Measurements from ENCODE around the gene RXRA. TPM values are rescaled to one million over a fixed set of nuclear protein-coding genes. Genes with fewer than 3 reads are reported as not detected.
"Not testable (repeated sequence)": the region's sequence is repeated elsewhere in the genome, so short reads cannot be mapped to it uniquely, and the experiment has no call there.

The RXRA gene
- total RNA-seq, 2 donors from 2014 or later: 34.5 to 50.8 TPM

DNA sequence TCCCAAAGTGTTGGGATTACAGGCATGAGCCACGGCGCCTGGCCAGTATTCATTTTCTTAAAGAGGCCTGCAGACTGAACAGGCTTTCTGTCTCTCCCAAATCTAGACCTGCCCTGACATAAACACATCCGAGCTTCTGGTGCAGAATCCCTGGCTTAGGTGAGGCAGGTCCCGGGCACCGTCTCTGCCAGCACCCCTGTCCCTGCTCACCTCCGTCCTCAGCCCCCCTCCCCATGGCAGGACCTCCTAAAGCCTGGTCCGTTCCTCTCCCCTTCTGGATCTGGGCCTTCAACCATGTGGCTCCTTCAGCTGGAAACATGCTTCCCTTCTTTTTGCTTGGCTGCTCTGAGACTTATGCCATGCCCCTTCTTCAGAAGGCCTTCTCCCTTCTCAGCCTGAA lies 22.7 kb upstream of the RXRA start:
- Histone ChIP-seq H3K4me1 (no peaks in the 10 kb centered on the region), H3K4me3 (no peak overlapping the region), H3K36me3 (no peaks in the 10 kb centered on the region), H3K27ac (no peak overlapping the region), H3K9me3 (no peaks in the 10 kb centered on the region), H3K27me3 (no peaks in the 10 kb centered on the region)
- DNase-seq (ENCODE audit: low spot score): no peak
- no peak for TF ChIP-seq CTCF (IDR thresholded peaks at IDR 0.05)

GRCh38 chr9:134304261-134304660 lies 22.0 kb upstream of the RXRA start:
- Histone ChIP-seq H3K27ac (no peak overlapping the region), H3K36me3 (no peaks in the 10 kb centered on the region), H3K9me3 (no peaks in the 10 kb centered on the region), H3K27me3 (no peaks in the 10 kb centered on the region), H3K4me3 (no peak overlapping the region), H3K4me1 (no peaks in the 10 kb centered on the region)
- TF ChIP-seq CTCF (IDR thresholded peaks at IDR 0.05): no peak
- DNase-seq (ENCODE audit: low spot score): no peak

DNA sequence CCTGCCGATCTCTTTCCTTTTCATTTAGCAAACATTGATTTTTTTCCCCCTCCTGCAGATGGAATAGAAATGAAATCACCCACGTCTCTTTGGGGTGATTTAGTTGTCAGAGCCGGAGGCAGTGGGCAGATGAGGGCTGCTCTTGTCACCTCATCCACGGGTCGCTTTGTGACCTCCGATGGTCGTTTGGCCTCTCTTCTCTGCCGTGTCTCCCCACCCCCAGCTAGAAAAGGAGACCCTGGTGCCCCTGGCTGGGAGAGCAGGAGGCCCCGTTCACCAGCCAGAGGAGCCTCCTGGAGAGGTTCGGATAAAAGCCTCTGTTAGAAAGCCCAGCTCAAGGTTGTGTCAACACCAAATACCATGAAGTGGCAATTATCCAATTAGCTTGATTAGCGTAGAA lies 21.6 kb upstream of the RXRA start:
- no peaks in the 10 kb centered on the region for H3K4me1 ChIP-seq
- no peaks in the 10 kb centered on the region for H3K9me3 ChIP-seq
- H3K4me3 ChIP-seq: no peak overlapping the region
- H3K36me3 ChIP-seq: no peaks in the 10 kb centered on the region
- no peak overlapping the region for H3K27ac ChIP-seq
- no peak for TF ChIP-seq CTCF (IDR thresholded peaks at IDR 0.05)
- H3K27me3 ChIP-seq: no peaks in the 10 kb centered on the region
- no peak for DNase-seq (ENCODE audit: low spot score)

GRCh38 chr9:134305533-134305932 lies 20.7 kb upstream of the RXRA start:
- no peak for DNase-seq (ENCODE audit: low spot score)
- H3K27me3 ChIP-seq: no peaks in the 10 kb centered on the region
- no peaks in the 10 kb centered on the region for H3K9me3 ChIP-seq
- H3K36me3 ChIP-seq: no peaks in the 10 kb centered on the region
- TF ChIP-seq CTCF (IDR thresholded peaks at IDR 0.05): no peak
- H3K4me1 ChIP-seq: no peaks in the 10 kb centered on the region
- H3K27ac ChIP-seq: no peak overlapping the region
- H3K4me3 ChIP-seq: no peak overlapping the region

DNA sequence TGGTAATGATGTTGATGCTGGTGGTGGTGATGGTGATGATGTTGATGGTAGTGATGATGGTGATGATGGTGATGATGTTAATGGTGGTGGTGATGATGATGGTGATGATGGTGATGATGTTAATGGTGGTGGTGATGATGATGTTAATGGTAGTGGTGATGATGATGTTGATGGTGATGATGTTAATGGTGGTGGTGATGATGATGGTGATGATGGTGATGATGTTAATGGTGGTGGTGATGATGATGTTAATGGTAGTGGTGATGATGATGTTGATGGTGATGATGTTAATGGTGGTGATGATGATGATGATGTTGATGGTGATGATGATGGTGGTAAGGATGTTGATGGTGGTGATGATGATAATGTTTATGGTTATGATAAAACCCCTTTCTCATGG lies 20.2 kb upstream of the RXRA start:
- H3K4me3 ChIP-seq; H3K27ac ChIP-seq; H3K36me3 ChIP-seq; DNase-seq (ENCODE audit: low spot score); H3K27me3 ChIP-seq; H3K9me3 ChIP-seq; H3K4me1 ChIP-seq: not testable (repeated sequence)

DNA sequence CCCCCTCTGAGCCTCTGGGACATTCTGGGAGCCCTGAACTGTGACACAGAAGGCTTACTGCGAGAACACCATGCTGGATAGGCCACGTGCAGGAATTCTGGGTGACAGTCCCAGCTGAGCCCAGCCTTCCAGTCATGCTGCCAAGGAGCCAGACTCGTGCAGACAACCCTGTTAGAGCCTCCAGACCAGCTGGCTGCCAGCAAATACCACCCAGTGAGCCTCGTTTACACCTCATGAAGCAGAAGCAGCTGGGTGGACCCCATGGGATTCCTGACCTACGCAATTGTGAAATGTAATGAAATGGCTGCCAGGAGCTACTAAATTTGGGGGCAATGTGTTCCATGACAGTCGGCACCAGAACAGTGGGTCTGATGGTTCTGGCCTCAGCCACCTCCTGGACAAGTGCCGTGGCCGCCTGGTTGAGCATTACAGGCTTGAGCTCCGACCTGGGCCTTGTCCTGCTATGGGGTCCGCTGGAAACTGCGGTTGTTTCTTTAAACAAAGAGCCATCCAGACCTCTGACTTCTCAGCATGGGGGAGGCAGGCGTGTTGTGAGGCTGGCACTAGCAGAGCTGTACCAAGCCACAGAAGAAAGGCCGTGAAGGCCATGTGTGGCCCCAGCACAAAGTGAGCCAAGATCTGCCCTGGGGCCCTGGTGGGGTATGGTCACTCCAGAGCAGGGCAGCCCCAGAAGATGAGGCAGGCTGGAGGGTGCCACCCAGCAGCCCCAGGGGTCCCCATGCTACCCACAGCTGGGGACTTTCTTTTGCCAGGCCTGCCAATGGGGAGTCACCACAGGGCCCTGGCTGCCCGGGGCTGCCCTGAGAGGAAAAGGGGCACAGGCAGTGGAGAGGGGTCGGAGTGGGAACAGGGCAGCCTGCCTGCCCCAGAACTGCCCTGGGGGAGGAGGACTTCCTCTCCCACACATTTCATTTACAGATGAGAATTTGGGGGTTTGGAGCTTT lies 19.3 kb upstream of the RXRA start:
- H3K9me3 ChIP-seq: peaks cover 0 to 10% of the 10 kb centered on the region in 2 donors
- TF ChIP-seq CTCF (IDR thresholded peaks at IDR 0.05): no peak
- no peak overlapping the region for H3K4me3 ChIP-seq
- H3K4me1 ChIP-seq: no peaks in the 10 kb centered on the region
- DNase-seq (ENCODE audit: low spot score): no peak
- H3K27ac ChIP-seq: no peak overlapping the region
- no peaks in the 10 kb centered on the region for H3K36me3 ChIP-seq
- no peaks in the 10 kb centered on the region for H3K27me3 ChIP-seq

All from right atrium auricular region (tissue), 2 donors.